GM18499 (cell line): ENCODE data around the gene ZSCAN9.

ENCODE experiments used
- ATAC-seq: cut with Tn5 transposase; IDR thresholded peaks from one replicate; pipeline ENCODE4 v1.9.1; 2021; ENCODE audit warnings: moderate number of reproducible peaks; ENCODE audit not compliant: insufficient read depth, unreplicated experiment

The ZSCAN9 gene

DNA sequence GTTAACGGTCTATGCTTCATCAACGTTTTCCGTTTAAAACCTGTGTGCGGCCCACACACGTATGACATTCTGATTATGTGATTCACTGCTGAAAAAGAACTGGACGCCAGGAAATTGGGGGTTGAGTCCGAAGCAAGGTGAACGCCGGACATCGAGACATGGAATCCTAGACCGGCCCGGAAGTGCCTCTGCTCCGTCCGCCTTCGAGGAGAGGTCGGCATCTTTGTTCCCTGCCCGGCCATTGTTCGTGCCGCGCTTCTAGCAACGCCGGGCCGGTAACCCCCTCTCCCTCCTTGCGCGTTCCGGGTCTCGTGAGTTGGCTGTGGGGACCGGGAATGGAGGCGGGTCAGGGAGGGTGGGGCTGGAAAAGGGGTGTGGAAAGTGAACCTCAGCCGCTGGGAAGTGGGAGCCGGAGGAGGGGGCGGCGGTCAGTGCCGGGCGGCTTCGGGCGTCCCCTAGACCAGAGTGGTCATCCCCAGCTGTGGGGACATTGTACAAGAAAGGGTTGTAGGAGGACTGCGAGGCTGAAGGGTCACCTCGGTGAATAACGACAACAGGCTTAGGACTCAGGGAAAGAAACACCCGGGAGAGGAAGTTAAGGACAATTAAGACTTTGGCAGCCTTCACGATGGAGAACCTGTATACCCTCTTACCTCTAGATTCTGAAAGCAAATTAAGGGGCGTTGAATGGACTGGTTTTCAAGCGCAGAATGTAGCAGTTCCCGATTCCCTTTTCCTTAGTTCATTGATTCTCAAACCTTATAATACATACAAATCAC is at the start of gene ZSCAN9:
ZSCAN9 (plus strand) TSS at position 220 of the 779 bp plus-strand sequence. CDS start 1,810 bp downstream, outside the sequence.
- ATAC-seq = no peak

DNA sequence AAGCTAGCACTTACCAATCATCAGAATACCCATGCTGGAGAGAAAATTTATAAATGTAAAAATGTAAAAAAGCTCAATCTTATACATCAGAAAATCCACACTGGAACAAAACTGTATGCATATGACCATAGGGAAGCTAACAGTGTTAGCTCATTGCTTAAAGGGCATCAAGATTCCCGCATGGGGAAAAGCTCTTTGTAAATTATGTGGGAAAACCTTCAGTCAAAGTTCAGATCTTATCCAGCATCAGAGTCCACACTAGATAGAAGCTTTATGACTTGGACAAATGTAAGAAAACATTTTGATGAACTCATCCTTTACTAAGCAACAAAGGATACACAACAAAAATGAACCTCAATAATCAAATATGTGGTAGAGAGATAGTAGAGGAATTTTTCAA is 48.7 kb upstream of the ZSCAN9 start:
- no peak for ATAC-seq

DNA sequence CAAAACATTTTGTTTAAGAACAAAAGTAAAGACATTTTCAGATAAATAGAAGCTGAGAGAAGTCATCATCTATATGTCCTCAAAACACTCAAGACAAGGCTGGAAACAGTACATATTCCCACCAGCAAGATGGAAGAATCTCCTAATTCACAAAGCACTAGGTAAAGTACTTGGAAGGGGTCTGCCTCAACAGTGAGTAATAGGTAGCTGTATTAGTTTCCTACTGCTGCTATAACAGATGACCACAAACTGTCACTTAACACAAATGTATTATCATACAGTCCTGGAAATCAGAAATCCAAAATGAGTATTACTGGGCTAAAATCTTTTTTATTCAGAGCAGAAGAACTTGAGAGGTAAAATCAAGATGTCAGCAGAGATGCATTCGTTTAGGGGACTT is 42.8 kb upstream of the ZSCAN9 start:
- no peak for ATAC-seq

DNA sequence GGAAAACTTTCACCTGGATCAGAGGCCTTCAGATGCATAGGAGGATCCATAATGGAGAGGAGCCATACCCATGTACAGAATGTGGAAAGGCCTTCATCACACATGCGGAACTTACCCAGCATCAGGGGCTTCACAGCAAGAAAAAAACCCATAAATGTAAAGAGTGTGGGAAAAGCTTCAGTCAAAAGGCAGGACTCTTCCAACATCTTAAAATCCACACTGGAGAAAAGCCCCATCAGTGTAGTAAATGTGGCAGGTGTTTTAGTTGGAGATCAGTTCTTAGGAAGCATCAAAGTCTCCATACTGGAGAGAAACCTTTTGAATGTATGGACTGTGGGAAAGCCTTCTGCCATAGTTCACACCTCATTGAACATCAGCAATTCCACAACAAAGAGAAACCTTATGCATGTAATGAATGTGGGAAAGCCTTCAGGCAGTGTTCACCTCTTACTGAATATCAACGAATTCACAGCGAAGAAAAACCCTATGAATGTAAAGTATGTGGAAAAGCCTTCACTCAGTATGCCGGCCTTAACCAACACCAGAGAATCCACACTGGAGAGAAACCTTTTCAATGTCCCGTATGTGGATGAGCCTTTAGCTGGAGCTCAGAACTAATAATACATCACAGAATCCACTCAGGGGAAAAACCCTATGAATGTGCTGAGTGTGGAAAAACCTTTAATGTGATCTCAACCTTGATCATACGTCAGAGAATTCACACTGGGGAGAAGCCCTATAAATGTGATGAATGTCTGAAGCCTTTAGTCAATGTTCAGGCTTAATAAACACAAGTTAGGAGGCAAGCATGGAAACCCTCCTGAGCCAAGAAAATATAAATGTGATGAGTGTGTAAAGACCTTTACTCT is 36.7 kb upstream of the ZSCAN9 start:
- no peak for ATAC-seq

DNA sequence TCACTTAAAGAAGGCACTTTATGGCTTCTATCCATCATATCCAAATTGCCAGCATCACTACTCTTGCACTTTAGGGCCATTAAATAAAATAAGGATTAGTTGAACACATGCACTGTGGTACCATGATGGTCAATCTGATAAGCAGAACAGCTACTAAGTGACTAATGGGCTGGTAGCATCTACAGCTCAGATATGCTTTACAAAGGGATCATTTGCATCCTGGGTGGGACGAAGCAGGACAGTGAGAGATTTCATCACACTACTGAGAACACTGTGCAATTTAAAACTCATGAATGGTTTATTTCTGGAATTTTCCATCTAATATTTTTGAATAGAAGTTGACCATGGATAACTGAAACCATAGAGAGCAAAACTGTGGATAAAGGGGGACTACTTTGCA is 25.1 kb upstream of the ZSCAN9 start:
- no peak for ATAC-seq

DNA sequence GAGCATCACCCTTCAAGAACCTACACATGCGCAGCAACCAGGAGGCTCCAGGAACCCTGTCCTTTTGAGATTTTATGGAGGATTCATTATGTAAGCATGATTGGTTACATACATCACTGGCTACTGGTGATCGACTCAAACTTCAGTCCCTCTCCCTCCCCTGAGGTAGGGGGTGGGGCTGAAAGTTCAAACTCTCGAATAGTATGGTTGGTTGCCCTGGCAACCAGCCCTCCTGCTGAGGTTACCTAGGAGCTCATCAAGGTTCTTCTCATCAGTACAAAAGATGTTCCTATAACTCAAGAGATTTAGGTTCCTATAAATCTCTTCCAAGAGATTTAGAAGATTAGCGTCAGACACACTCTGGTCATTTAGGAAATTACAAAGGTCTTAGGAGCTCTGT is 21.9 kb upstream of the ZSCAN9 start:
- no peak for ATAC-seq

DNA sequence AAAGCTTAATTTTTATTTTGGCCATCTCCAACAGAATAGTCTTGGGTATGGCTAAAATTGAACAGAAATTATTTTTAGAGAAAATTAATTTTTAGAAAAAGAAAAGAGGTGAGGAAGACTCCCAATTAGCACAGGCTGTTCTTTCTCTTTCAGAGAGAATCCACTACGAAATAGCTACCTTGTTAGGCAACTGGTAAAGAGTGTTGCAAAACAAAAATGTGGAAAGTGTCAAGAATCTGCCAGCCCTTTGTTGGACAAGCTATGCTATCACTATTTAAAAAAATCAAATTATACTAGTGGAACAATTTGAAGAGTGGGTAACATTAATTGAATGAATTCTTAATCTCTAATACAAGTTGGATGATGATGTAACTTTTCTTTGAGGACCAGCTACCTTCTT is 19.2 kb upstream of the ZSCAN9 start:
- no peak for ATAC-seq

DNA sequence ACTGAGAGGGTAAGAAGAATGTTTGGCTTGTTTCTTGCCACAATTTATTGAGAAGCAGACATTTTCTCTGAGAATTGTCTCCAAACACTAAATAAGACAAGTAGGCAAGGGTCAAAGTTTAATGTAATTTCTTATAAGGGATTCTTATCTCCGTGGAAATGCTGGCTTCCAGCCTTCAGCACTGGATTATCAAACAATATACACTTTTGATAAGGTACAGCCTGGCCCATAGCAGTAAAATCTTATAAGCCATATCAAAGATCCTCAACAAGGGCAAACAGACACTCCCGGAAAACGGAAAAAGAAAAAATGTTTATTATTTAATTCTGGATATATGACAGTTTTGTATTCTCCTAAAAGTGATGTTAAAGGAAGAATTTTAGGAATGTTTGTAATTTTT is 18.5 kb upstream of the ZSCAN9 start:
- ATAC-seq = no peak

DNA sequence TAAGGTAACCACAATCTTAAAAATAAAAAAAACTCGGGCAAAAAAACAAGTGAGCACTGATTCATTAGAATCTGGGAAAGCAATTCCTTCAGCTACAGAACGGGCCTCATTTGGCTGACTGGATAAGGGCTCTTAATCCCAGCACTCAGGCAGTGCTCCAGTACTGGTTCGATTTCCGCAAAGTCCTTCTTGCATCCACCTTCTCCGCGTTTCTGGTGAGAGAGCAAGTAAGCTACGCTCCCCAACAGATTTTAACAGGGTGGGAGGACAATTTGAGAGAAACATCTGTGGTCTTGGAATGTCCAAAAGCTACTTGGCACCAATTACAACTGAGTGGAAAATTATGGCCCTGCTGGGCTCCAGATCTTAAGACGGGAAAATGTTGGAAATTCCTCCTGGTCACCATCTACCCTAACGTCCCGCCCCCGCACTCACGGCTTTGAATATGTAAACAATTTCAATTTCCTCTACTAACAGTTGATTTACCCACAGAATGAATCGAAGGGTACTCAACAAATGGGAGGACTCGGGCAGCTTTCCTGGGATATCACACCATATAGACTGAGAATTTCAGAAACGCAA is 18.1 kb upstream of the ZSCAN9 start:
- no peak for ATAC-seq

DNA sequence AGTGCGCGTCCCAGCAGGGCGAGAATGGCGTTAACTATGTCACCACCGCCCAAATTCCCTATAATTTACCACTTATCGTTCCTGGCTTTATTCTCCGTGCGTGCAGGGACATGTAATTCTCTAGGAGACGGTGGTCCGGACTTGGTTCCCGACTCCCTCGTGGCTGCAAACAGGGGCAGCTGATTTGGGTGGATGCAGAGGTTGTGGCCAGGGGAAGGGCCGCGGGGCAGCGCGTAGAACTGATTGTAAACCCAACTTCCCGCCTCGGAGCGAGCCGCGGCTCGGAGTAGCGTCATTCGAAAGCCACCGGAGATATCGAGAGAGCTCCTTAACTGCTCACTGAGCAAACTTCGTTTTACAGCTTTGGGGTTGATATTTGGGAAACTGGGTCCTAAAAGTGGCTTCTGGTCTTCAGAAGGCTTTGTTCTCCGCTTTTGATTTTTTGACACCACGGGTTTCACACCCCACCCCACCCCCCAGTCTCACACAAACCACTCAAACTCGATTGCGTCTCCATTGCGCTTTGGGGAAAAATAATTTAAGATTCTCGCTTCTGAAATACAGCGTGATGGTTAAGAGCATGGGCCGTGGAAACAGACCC is 17.5 kb upstream of the ZSCAN9 start:
- no peak for ATAC-seq

DNA sequence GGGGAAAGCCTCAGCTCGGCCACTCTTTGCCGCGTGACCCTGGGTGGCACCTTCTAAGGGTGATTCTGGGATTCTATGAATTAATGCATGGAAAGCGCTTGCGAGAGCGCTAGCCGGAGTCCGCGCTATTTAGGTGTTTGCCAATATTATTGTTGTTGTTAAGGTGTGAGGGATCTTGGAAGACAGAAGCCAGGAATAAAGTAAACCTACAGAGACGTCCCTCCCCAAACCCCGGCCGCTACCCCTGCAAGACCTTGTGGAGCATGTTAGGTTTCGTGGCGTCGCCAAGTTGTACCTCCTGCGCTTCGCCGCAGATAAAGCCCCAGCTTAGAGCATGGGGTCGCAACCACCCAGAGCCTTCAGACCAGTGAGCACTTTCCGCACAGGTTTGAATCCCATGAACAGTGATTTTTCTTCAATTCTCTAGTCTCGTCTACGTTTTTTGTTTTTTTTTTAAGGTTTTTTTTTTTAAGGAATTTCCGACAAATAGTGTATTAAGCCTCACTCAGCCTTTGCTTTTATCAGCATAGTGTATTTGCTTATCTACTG is 16.9 kb upstream of the ZSCAN9 start:
- no peak for ATAC-seq

DNA sequence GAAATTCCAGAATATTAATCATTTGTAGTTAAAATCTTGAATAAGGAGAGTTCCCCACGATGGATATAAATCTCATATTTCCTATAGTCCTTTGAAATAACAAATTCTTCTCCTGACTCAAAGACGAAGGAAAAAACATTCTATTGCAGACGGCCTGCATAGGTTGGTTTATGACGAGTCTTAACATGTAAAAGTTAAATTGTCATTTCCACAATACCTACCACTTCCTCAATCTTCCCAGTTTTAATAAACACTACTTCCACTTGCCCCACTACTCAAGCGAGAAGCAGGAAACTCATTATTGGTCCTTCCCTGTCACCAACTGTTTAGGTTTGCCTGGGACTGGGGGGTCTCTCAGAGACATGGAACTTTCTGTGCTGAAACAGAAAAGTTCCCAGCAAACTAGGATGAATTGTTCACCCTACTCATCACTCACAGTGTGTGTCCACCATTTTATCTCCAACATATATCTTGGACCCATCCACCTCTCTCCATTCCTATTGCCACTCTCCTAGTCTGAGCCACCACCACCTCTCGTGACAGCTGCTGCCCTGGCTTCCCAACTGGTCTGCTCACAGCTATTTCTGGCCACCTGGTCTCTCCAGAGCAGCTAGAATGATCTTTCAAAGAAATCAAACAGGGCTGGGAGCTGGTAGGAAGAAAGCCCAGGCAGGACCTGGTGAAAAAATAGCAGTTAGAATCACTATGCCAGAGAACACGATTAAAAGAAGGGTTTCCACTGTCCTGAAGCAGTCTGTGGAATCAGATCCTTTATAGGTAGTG is 15.1 kb upstream of the ZSCAN9 start:
- no peak for ATAC-seq

DNA sequence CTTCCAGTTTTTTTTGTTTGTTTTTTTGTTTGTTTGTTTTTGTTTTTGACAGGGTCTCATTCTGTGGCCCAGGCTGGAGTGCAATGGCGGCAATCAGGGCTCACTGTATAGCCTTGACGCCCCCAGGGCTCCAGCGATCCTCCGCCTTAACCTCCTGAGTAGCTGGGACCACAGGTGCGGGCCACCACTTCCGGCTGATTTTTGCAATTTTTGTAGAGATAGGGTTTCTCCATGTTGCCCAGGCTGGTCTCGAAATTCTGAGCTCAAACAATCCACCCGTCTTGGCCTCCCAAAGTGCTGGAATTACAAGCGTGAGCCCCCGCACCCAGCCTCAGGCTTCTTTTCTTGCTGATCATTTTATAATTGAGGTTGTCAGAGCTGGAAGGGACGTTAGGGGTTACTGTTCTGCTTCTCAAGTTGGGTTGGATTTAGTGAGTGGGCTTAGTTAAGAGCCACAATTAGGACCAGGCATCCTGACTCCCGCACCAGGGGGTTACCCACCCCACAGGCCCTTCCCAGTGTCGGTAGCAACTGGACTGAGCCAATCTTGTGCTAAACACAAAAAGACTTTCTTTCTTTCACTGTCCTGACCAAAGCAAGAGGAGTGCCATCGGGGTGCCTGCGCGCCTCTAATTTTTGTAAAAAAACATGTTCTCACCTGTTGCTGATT is 13.1 kb upstream of the ZSCAN9 start:
- ATAC-seq = no peak

DNA sequence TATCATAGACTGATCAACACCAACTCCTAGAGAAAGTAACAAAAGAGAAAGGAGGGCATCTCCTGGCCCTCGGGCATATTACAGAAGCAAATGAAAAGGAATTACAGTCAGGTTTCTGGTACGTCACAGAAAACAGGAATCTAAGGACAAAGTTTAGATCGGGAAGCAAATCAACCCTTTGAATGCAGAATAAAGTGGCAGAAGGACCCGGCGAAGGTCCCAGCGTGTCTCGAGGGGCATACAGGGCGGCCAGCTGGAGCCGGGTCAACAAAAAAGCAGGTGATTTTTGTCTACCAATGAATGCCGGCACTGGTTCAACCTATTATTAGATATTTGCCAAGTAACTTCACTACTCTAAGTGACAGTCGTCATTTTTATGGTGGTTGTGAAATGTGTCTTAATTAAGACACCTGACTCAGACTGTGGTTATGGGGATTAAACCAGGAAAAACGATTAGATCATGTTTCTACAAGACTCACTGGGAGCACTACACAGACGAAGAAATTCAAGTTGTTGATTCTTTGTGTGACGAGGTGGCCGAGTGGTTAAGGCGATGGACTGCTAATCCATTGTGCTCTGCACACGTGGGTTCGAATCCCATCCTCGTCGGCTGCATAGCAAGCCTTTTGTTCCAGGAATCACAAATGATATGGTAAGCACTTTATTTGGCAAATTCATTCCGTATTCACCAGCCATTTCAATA is 12.4 kb upstream of the ZSCAN9 start:
- ATAC-seq = no peak

DNA sequence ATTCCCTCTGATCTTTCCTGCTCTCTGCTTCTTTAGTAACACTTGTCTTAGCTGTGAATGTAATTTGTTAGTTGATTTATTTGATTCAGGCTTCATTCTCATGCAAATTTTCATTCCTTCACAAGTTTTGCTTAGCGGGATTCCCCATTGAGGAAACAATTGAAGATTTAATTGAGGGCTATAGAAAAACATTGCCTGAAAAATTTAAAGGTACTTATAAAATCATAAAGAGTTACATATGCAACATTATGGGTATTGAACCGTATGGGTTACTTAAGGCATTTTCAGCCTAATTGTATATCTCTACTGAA is 11.9 kb upstream of the ZSCAN9 start:
- ATAC-seq = no peak

DNA sequence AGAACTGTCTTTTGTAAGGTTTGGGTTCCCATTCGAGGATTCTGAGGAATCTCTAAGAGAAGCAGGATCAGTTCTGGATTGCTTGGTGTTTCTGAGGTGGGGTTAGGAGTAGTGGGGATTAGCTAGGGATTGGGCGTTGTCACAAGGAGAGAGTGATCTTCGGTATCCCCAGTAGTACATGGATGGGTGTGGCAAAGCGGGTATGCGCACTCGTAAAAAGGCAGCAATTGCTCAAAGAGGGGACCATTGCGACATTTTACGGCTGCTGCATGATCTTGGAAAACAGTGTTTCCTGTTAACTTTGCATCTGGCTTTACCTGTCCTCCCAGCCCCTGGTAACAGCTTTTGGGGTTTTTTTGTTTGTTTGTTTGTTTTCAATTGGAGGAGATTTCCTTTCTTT is 9.7 kb upstream of the ZSCAN9 start:
- ATAC-seq = no peak

DNA sequence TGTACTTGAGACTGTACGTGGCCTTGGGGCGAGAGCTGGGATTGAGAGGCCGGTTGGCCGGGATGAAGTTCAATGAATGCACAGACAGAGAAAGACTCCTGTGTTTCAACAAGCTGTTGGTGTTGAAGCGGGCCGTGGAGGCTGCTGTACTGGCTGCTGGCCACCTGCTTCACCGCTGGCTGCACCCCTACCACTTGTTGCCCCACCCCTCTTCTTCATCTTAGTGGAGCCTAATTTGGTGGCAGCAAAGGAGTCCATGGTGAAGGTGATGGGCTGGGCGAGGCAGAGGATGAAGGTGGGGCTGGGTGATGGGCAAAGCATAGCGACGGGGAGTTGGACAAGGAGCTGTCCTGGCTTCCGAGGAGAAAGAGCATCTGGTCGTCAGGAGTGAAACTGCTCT is 7.2 kb upstream of the ZSCAN9 start:
- no peak for ATAC-seq

DNA sequence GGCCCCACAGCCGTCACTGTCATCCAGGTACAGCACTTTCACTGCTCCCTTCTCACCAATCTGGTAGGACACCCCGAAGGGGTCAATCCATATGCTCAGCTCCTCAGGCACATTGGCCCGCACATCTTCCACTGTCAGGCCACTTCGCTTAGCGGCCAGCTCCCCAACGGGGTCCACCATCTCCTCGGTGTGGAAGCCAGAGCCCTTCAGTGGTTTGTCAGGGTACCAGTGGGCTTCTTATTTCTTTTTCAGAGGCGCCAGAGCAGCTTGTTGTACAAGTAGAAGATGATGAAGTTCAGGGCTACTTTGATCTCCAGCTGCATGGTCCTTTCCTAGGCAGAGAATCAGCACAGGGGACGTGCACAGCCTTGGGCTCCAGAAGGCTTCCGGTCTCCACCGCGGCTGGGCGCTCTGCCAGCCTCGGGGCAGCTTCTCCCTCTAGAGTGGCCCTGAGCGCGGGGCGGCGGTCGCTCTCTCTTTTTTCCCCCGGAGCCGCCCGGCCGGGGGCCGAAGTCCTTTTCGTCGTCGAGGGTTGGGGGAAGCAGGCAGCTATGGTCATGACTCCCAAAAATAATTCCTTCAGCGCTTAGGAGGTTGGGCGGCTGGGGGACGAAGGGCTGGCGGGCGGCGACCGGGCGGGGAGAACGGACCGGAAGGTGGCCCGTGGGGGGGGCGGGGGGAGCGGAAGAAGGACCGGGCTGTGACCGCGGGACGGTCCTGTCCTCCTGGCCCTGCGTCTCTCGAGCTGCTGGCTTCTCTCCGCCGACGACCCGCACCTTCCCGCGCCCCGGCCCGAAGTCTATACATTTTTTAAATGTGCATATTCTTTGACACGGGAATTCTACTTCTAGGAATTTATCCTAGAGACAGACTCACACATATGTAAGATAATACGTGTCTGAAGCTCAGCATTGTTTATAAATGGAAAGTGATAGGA is 6.5 kb upstream of the ZSCAN9 start:
- no peak for ATAC-seq
